Measurements from ENCODE around the gene NT5DC1. TPM values are rescaled to one million over a fixed set of nuclear protein-coding genes. Genes with fewer than 3 reads are reported as not detected.

The NT5DC1 gene
- polyA plus RNA-seq, 1 of the 3 experiments (the other 2 are of a cell fraction) = 20.3 TPM

GRCh38 chr6:116139917-116140316 lies 39.3 kb downstream of the NT5DC1 start:
- Histone ChIP-seq H3K4me3 (ENCODE audit: low read depth in 2 of 2, low read length in 1 of 2) (no peak overlapping the region), H3K9me2 (no peaks in the 10 kb centered on the region), H3K4me2 (no peak overlapping the region), H3K27me3 (ENCODE audit: insufficient read depth) (no peaks in the 10 kb centered on the region), H3K9ac (no peak overlapping the region), H2AFZ (ENCODE audit: low read depth) (no peak overlapping the region), H3K4me1 (ENCODE audit: control insufficient read depth in 1 of 2, insufficient read depth in 2 of 2, low read depth in 1 of 2, low read length in 1 of 2) (no peaks in the 10 kb centered on the region; a peak in 1 of 4 replicates), H3F3A (replicated peaks; ENCODE audit: insufficient read depth) (peaks cover 5% of the 10 kb centered on the region), H3K9me3 (no peaks in the 10 kb centered on the region), H3K36me3 (replicated peaks in 1 of 2; ENCODE audit: control insufficient read depth in 1 of 2, insufficient read depth in 2 of 2, low read length in 1 of 2) (peaks cover 0 to 5% of the 10 kb centered on the region in 2 experiments), H3K79me2 (ENCODE audit: insufficient read depth) (no peaks in the 10 kb centered on the region), H3K27ac (ENCODE audit: low read depth in 2 of 2, low read length in 1 of 2) (no peak overlapping the region), H4K20me1 (ENCODE audit: insufficient read depth) (no peaks in the 10 kb centered on the region)
- WGBS (ENCODE audit: low lambda C conversion rate) = 95% methylated on average over 4 of the region's 4 CpGs
- no peak for DNase-seq
- ChIA-PET CTCF (interaction anchor here (1.7 kb wide), 1 partner anchor 12 kb away, joined by 4 read pairs; no protein-coding TSS in a partner anchor), POLR2A (no interaction called here)
- no peak for TF ChIP-seq GATA2 (CRISPR knock-in tag; IDR thresholded peaks at IDR 0.05)
- no peak for TF ChIP-seq USF1 (IDR thresholded peaks at IDR 0.05; ENCODE audit: borderline replicate concordance, low read depth)
- TF ChIP-seq SIN3A (IDR thresholded peaks at IDR 0.05; ENCODE audit: borderline replicate concordance, low read depth, low read length) = no peak
- TF ChIP-seq FOXM1 (IDR thresholded peaks at IDR 0.05; ENCODE audit: low read depth) = no peak
- no peak for TF ChIP-seq NFIC (IDR thresholded peaks at IDR 0.05; ENCODE audit: borderline replicate concordance)
- TF ChIP-seq EZH2phosphoT487 (IDR thresholded peaks at IDR 0.05; ENCODE audit: borderline replicate concordance, low read depth) = no peak
- TF ChIP-seq MEF2A (IDR thresholded peaks at IDR 0.05; ENCODE audit: borderline replicate concordance, low read depth) = no peak
- no peak for TF ChIP-seq EP300 (IDR thresholded peaks at IDR 0.05; ENCODE audit: borderline replicate concordance in 1 of 2, low read depth in 1 of 2, low read length in 1 of 2)
- TF ChIP-seq CTCF (IDR thresholded peaks at IDR 0.05) = no peak
- no peak for TF ChIP-seq REST (IDR thresholded peaks at IDR 0.05; ENCODE audit: low read depth, low read length)
- TF ChIP-seq CHD2 (IDR thresholded peaks at IDR 0.05; ENCODE audit: low read length, partially characterized antibody) = no peak
- no peak for TF ChIP-seq RFX5 (IDR thresholded peaks at IDR 0.05; ENCODE audit: low read length)
- no peak for TF ChIP-seq FOXJ3 (CRISPR knock-in tag; IDR thresholded peaks at IDR 0.05)
- no peak for TF ChIP-seq FOSL2 (IDR thresholded peaks at IDR 0.05; ENCODE audit: borderline replicate concordance, low read depth)
- no peak for TF ChIP-seq POLR2AphosphoS5 (IDR thresholded peaks at IDR 0.05; ENCODE audit: low read depth, low read length)
- TF ChIP-seq YY1 (IDR thresholded peaks at IDR 0.05; ENCODE audit: low read depth) = no peak
- no peak for TF ChIP-seq NRF1 (IDR thresholded peaks at IDR 0.05; ENCODE audit: low read depth, low read length)
- TF ChIP-seq TCF12 (IDR thresholded peaks at IDR 0.05) = no peak
